Activated CD8-positive, alpha-beta T cell treated with anti-CD3 and anti-CD28 coated beads for 36 hours (primary cell): ENCODE data around the gene CDH16. TPM values are rescaled to one million over a fixed set of nuclear protein-coding genes. Genes with fewer than 3 reads are reported as not detected.

Experiments used
- ATAC-seq: fragments of 200-7000 bp; cut with Tn5 transposase; one replicate; pipeline ENCODE4 v1.10.0; 2021; ENCODE audit warnings: mild to moderate bottlenecking, moderate library complexity
- CTCF ChIA-PET: fragments of 350-600 bp; sonication (Branson Sonifier 250); formaldehyde crosslinking; loops from one replicate; lab custom pipeline; 2021; ENCODE audit warnings: antibody characterized with exemption; lab: Charles Lee
- POLR2A ChIA-PET: fragments of 350-600 bp; sonication (Branson Sonifier 250); formaldehyde crosslinking; loops from one replicate; lab custom pipeline; 2021; ENCODE audit warnings: antibody characterized with exemption; lab: Charles Lee
- DNase-seq: peaks from one replicate; pipeline ENCODE4 v3.0.0-alpha.2; 2020
- H3K27ac Mint-ChIP-seq: one replicate; pipeline ENCODE4 v1.8.0; 2021; ENCODE audit warnings: mild to moderate bottlenecking, mixed read lengths
- H3K27me3 Mint-ChIP-seq: one replicate; pipeline ENCODE4 v1.8.0; 2021; ENCODE audit warnings: mixed read lengths
- H3K36me3 Mint-ChIP-seq: one replicate; pipeline ENCODE4 v1.8.0; 2021; ENCODE audit warnings: low read depth, mixed read lengths
- H3K4me1 Mint-ChIP-seq: one replicate; pipeline ENCODE4 v1.8.0; 2021; ENCODE audit warnings: low read depth, mixed read lengths
- H3K4me3 Mint-ChIP-seq: one replicate; pipeline ENCODE4 v1.8.0; 2021; ENCODE audit warnings: mild to moderate bottlenecking, moderate library complexity, mixed read lengths
- H3K9me3 Mint-ChIP-seq: one replicate; pipeline ENCODE4 v1.8.0; 2021; ENCODE audit warnings: mixed read lengths
- CTCF ChIP-seq: fragments of 200-600 bp; IDR thresholded peaks from one replicate; pipeline ENCODE4 v1.8.0; 2022; ENCODE audit warnings: antibody characterized with exemption, mild to moderate bottlenecking
- intact Hi-C: fragments of 100-400 bp; cut with micrococcal nuclease; formaldehyde crosslinking; loops from one replicate; pipeline ENCODE4 v1.10.0; 2022
- total RNA-seq, 2 experiments: library from RNA; stranded (reverse); gene quantifications; one replicate each; pipeline ENCODE4 v1.2.3, GENCODE V29; 2021

Gene CDH16
- total RNA-seq, 2 experiments from 2014 or later = not detected

DNA sequence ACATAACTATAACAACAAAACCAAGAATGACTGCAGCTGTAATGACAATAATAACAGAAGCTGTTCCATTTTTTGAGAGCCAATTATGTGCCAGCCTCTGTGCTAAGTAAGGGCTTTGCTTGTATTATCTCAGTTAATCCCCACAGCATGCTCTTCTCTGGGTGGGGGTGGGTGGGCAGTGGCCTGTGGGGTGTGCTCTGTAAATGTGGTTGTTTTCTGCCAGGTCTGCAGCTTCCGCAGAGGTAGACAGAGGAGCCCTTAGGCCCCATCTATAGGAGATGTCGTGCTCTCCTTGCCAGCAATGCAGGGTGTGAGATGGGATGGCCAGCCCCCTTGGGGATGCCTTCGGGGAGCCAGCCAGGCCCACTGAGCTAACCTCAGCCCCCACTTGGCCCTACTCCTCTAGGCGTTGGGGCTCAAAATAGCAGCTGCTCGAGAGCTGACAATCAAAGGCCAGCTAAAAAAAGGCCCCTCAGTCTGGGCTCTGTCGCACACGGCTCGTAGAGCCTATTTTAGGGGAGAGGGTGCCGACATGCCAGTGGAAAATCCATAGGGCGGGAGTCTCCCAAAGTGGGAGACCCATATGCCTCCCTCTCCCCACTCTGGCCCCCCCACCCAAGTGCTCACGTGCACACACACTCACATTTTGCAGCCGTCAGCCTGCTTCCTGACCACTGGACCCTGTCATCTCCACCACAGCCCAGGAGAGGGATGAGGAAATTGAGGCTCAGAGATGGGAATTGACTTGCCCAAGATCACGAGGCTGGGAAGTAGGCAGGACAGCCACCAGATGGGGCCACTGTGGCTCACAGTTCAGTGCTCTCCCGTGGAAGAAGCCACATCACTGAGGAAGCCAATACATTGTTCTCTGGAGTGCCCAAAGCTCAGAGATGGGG is 15.8 kb downstream of the CDH16 start:
- DNase-seq = no peak
- ATAC-seq = no peak
- H3K9me3 Mint-ChIP-seq = no peaks in the 10 kb centered on the region
- H3K27me3 Mint-ChIP-seq = no peaks in the 10 kb centered on the region
- no peak overlapping the region for H3K27ac Mint-ChIP-seq
- no peak overlapping the region for H3K4me3 Mint-ChIP-seq
- no peaks in the 10 kb centered on the region for H3K36me3 Mint-ChIP-seq
- ChIA-PET CTCF (interaction anchor here (1.3 to 2.3 kb wide), 2 partner anchors 8 to 23 kb away, joined by 3 to 7 read pairs; no protein-coding TSS in a partner anchor), POLR2A (interaction anchor here (1.2 to 1.6 kb wide), 2 partner anchors 19 to 30 kb away, joined by 4 to 5 read pairs; no protein-coding TSS in a partner anchor)
- intact Hi-C loops = no loop called here
- TF ChIP-seq CTCF = no peak
- H3K4me1 Mint-ChIP-seq = peaks cover 8% of the 10 kb centered on the region

GRCh38 chr16:66901626-66902025 is 17.1 kb downstream of the CDH16 start:
- intact Hi-C loops = no loop called here
- Mint-ChIP-seq H3K27ac (no peak overlapping the region), H3K4me1 (peaks cover 8% of the 10 kb centered on the region), H3K4me3 (no peak overlapping the region), H3K27me3 (no peaks in the 10 kb centered on the region), H3K9me3 (no peaks in the 10 kb centered on the region), H3K36me3 (no peaks in the 10 kb centered on the region)
- TF ChIP-seq CTCF = no peak
- POLR2A ChIA-PET = no interaction called here
- no peak for ATAC-seq
- no peak for DNase-seq
- CTCF ChIA-PET = interaction anchor here (1.0 to 1.2 kb wide), 2 partner anchors 26 to 35 kb away, joined by 3 read pairs; no protein-coding TSS in a partner anchor

- ChIA-PET POLR2A (interaction anchor here (0.9 kb wide), 1 partner anchor 20 kb away, joined by 3 read pairs; the partner anchor contains the start of gene PDP2), CTCF (interaction anchor here (0.7 to 1.2 kb wide), 4 partner anchors 9 to 34 kb away, joined by 3 read pairs; partner anchors contain the start of gene CDH16)
- no peak overlapping the region for H3K4me3 Mint-ChIP-seq
- ATAC-seq (no peak), DNase-seq (no peak)
- peaks cover 2% of the 10 kb centered on the region for H3K4me1 Mint-ChIP-seq
- no peaks in the 10 kb centered on the region for H3K36me3 Mint-ChIP-seq
- H3K27me3 Mint-ChIP-seq = no peaks in the 10 kb centered on the region
- intact Hi-C loops = no loop called here
- H3K9me3 Mint-ChIP-seq = no peaks in the 10 kb centered on the region
- no peak overlapping the region for H3K27ac Mint-ChIP-seq
- no peak for TF ChIP-seq CTCF
These were observed 17.8 kb downstream of the CDH16 start for GRCh38 chr16:66900721-66901441.

GRCh38 chr16:66899945-66900710 is 18.6 kb downstream of the CDH16 start:
- no peak overlapping the region for H3K4me3 Mint-ChIP-seq
- no peak for DNase-seq
- H3K9me3 Mint-ChIP-seq = no peaks in the 10 kb centered on the region
- ChIA-PET CTCF (interaction anchor here (0.7 to 0.8 kb wide), 2 partner anchors 10 to 18 kb away, joined by 3 read pairs; partner anchors contain the start of gene CDH16), POLR2A (interaction anchor here (0.9 to 1.0 kb wide), 2 partner anchors 9 to 19 kb away, joined by 3 read pairs; partner anchors contain the start of gene PDP2)
- H3K4me1 Mint-ChIP-seq = no peaks in the 10 kb centered on the region
- no peaks in the 10 kb centered on the region for H3K27me3 Mint-ChIP-seq
- ATAC-seq = no peak
- no peak for TF ChIP-seq CTCF
- intact Hi-C loops = no loop called here
- H3K36me3 Mint-ChIP-seq = peaks cover under 1% of the 10 kb centered on the region
- H3K27ac Mint-ChIP-seq = no peak overlapping the region
